ENCODE data around the gene MIPEP.
"Not testable (repeated sequence)": the region's sequence is repeated elsewhere in the genome, so short reads cannot be mapped to it uniquely, and the experiment has no call there.

MIPEP gene

DNA sequence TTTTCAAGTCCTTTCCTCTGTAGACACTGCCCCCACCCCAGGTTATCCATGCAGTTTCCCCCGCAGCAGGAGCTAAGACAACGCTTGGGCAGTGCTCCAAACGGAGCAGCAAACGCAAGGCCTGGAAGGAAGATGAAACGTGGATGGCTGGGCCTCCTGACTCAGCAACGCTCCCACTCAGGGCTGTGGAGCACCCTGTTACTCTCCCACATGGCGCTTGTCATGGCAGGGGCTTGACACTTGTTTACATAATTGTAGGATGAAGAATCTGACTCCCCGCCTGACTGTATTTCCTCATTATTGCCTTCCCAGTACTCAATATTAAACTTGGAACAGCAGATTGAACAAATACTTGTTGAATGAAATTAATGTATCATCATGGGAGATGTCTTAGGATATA, 8.9 kb upstream of the MIPEP start:
- DNase-seq (ENCODE audit: low read depth in 1 of 2, low spot score in 1 of 2), result no peak
- Histone ChIP-seq H3K27me3 (ENCODE audit: insufficient read depth, poor library complexity, severe bottlenecking) (peaks cover 9% of the 10 kb centered on the region), H3K4me3 (replicated peaks; ENCODE audit: insufficient read depth, low read length) (no peak overlapping the region), H3K27ac (replicated peaks) (no peak overlapping the region)
- TF ChIP-seq, protein P1, sequence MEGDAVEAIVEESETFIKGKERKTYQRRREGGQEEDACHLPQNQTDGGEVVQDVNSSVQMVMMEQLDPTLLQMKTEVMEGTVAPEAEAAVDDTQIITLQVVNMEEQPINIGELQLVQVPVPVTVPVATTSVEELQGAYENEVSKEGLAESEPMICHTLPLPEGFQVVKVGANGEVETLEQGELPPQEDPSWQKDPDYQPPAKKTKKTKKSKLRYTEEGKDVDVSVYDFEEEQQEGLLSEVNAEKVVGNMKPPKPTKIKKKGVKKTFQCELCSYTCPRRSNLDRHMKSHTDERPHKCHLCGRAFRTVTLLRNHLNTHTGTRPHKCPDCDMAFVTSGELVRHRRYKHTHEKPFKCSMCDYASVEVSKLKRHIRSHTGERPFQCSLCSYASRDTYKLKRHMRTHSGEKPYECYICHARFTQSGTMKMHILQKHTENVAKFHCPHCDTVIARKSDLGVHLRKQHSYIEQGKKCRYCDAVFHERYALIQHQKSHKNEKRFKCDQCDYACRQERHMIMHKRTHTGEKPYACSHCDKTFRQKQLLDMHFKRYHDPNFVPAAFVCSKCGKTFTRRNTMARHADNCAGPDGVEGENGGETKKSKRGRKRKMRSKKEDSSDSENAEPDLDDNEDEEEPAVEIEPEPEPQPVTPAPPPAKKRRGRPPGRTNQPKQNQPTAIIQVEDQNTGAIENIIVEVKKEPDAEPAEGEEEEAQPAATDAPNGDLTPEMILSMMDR (IDR thresholded peaks at IDR 0.05; ENCODE audit: insufficient read depth, low read length), result no peak
- TF ChIP-seq POLR2AphosphoS5 (IDR thresholded peaks at IDR 0.05; ENCODE audit: low read depth) (no peak), SPI1 (IDR thresholded peaks at IDR 0.05; ENCODE audit: borderline replicate concordance, low read depth) (no peak), GABPA (IDR thresholded peaks at IDR 0.05; ENCODE audit: low read depth) (no peak)
- TF ChIP-seq, protein P2, sequence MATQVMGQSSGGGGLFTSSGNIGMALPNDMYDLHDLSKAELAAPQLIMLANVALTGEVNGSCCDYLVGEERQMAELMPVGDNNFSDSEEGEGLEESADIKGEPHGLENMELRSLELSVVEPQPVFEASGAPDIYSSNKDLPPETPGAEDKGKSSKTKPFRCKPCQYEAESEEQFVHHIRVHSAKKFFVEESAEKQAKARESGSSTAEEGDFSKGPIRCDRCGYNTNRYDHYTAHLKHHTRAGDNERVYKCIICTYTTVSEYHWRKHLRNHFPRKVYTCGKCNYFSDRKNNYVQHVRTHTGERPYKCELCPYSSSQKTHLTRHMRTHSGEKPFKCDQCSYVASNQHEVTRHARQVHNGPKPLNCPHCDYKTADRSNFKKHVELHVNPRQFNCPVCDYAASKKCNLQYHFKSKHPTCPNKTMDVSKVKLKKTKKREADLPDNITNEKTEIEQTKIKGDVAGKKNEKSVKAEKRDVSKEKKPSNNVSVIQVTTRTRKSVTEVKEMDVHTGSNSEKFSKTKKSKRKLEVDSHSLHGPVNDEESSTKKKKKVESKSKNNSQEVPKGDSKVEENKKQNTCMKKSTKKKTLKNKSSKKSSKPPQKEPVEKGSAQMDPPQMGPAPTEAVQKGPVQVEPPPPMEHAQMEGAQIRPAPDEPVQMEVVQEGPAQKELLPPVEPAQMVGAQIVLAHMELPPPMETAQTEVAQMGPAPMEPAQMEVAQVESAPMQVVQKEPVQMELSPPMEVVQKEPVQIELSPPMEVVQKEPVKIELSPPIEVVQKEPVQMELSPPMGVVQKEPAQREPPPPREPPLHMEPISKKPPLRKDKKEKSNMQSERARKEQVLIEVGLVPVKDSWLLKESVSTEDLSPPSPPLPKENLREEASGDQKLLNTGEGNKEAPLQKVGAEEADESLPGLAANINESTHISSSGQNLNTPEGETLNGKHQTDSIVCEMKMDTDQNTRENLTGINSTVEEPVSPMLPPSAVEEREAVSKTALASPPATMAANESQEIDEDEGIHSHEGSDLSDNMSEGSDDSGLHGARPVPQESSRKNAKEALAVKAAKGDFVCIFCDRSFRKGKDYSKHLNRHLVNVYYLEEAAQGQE (IDR thresholded peaks at IDR 0.05; ENCODE audit: insufficient replicate concordance, low read depth), result no peak

DNA sequence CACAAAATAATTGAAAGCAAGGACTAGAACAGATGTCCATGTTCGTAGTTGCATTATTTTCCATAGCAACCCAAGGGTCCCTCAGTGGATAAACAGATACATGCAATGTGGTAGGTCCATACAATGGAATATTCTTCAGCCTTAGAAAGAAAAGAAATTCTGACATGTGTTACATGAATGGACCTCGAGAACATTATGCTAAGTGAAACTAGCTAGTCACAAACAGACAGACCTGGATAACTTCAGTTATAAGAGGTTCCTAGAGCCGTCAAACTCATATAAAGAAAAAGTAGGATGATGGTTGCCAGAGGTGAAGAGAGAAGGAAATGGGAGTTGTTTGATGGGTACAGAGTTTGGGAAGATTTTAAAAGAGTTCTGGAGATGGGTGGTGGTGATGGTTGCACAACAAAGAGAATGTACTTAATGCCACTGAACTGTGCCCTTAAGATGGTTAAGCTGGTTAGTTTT, 8.3 kb upstream of the MIPEP start, which contains the start of gene C1QTNF9B:
TSS of gene C1QTNF9B (minus strand) at position 51 of the 468 bp plus-strand sequence.
- H3K27ac ChIP-seq (replicated peaks); H3K27me3 ChIP-seq (ENCODE audit: insufficient read depth, poor library complexity, severe bottlenecking); H3K4me3 ChIP-seq (replicated peaks; ENCODE audit: insufficient read depth, low read length); DNase-seq (ENCODE audit: low read depth in 1 of 2, low spot score in 1 of 2): not testable (repeated sequence)

DNA sequence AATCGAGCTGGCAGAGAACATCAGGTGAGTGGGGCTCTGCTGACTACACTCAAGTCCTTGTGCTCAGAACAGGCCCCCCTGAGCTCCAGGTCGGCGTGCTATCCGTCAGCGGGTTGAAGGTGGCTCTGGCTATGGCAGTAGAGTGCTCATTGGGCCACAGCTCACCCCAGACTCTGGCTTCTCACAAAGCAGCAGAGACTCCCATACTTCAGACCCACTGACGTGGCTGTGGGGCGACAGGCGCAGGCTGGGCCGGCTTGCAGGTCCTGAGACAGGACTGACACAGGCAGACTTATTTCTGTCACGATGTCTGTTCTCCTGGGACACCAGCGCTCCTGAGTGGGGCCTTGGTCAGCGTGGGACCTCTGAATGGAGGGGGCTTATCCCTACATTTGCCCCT, 5.5 kb upstream of the MIPEP start:
- H3K27me3 ChIP-seq (ENCODE audit: insufficient read depth, poor library complexity, severe bottlenecking); DNase-seq (ENCODE audit: low read depth in 1 of 2, low spot score in 1 of 2); H3K4me3 ChIP-seq (replicated peaks; ENCODE audit: insufficient read depth, low read length); H3K27ac ChIP-seq (replicated peaks): not testable (repeated sequence)

GRCh38 chr13:23893791-23894190, 4.6 kb upstream of the MIPEP start:
- H3K27me3 ChIP-seq (ENCODE audit: insufficient read depth, poor library complexity, severe bottlenecking); DNase-seq (ENCODE audit: low read depth in 1 of 2, low spot score in 1 of 2); H3K27ac ChIP-seq (replicated peaks); H3K4me3 ChIP-seq (replicated peaks; ENCODE audit: insufficient read depth, low read length): not testable (repeated sequence)

DNA sequence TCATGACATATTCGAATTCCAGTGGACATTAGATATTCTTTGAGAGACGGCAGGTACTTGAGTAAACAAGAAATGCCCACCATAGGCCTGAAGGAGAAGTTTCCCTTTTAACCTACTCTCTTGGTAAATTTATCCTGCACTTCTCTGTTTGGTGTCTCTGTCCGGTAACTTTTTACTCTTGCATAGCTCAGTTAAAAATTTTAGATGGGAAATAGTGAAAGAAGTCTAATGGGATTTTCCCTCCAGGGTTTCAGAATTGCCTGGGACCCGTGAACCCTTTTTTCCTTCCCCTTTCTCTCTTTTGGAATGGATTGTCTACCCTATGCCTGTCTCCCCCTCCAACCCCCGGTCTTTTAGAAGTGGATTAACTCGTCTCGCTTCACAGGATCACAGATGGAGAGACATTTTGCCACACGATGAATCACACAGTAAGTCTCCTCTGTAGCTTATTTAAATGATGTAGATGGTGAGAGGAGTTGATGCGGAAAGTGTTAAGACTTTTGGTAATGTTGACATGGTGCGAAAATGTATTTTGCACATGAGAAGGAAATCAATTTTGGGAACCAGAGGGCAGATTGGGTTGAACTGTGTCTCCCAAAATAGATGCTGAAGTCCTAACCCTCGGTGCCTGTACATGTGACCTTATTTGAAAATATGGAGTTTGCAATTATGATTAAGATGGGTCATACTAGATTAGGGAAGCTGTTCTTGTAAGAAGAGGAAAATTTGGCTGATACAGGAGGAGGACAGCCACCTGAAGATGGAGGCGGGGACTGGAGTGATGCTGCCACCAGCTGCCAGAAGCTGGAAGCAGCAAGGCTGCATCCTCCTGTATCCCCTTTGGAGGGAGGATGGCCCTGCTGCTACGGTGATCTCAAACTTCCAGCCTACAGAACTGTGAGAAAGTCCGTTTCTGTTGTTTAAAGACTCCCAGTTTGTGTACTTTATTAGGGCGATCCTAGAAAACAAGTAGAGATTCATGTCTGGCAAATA, 711 bp upstream of the MIPEP start:
- TF ChIP-seq SPI1 (IDR thresholded peaks at IDR 0.05; ENCODE audit: borderline replicate concordance, low read depth) (0 out of 2 replicates have a peak, but pooled peaks have one; percentile 1), GABPA (IDR thresholded peaks at IDR 0.05; ENCODE audit: low read depth) (no peak)
- Histone ChIP-seq H3K27me3 (ENCODE audit: insufficient read depth, poor library complexity, severe bottlenecking) (no peaks in the 10 kb centered on the region), H3K27ac (replicated peaks) (peak overlapping the region; percentile 76), H3K4me3 (replicated peaks; ENCODE audit: insufficient read depth, low read length) (peak overlapping the region; percentile 98)
- DNase-seq (ENCODE audit: low read depth in 1 of 2, low spot score in 1 of 2), result peak in 1 of 2 experiments; percentile 15

DNA sequence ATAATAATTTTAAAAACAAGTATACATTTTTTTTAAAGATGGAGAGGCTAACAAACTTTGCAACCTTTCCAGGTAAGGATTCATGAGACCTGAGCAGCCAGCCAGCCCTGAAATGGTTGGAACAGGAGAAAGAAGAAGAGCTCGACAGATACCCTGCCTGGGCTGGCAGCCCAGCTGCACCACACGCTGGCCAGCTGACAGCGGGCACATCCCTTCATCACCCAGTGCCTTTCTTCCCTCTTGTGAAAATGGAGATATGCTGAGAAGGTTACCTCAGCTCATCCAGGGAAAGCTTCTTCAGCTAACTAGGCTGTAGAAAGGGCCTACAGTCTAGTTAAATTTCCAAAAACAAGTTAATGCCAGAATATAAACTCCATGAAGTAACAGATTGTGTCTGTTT, 4.8 kb downstream of the MIPEP start:
- H3K27me3 ChIP-seq (ENCODE audit: insufficient read depth, poor library complexity, severe bottlenecking); H3K4me3 ChIP-seq (replicated peaks; ENCODE audit: insufficient read depth, low read length); H3K27ac ChIP-seq (replicated peaks); DNase-seq (ENCODE audit: low read depth in 1 of 2, low spot score in 1 of 2): not testable (repeated sequence)

DNA sequence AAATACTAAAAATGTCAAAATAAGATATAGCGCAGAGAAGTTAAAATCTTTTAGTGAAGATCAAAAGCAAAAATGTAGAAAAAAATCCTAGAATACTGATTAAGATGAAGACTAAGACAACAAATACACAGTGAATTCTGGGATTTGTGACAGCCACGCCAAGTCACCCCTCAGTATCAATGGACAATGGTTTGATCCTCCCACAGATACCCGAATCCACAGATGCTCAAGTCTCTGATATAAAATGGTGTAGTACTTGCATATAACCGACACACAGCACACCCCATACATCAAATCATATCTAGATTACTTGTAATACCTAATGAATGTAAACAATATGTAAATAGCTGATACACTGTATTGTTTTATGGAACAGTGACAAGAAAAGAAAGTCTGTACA, 5.9 kb downstream of the MIPEP start:
- Histone ChIP-seq H3K27ac (replicated peaks) (no peak overlapping the region), H3K27me3 (ENCODE audit: insufficient read depth, poor library complexity, severe bottlenecking) (no peaks in the 10 kb centered on the region), H3K4me3 (replicated peaks; ENCODE audit: insufficient read depth, low read length) (no peak overlapping the region)
- TF ChIP-seq, protein P1 (IDR thresholded peaks at IDR 0.05; ENCODE audit: insufficient read depth, low read length), result no peak
- TF ChIP-seq SPI1 (IDR thresholded peaks at IDR 0.05; ENCODE audit: borderline replicate concordance, low read depth) (no peak), GABPA (IDR thresholded peaks at IDR 0.05; ENCODE audit: low read depth) (no peak), POLR2AphosphoS5 (IDR thresholded peaks at IDR 0.05; ENCODE audit: low read depth) (no peak)
- TF ChIP-seq, protein P2 (IDR thresholded peaks at IDR 0.05; ENCODE audit: insufficient replicate concordance, low read depth), result no peak
- no peak for DNase-seq (ENCODE audit: low read depth in 1 of 2, low spot score in 1 of 2)

GRCh38 chr13:23881402-23881800, 7.8 kb downstream of the MIPEP start:
- DNase-seq (ENCODE audit: low read depth in 1 of 2, low spot score in 1 of 2), result not testable (repeated sequence)

More at GRCh38 chr13:23881402-23881800, 7.8 kb downstream of the MIPEP start:
- not testable (repeated sequence) for H3K27me3 ChIP-seq (ENCODE audit: insufficient read depth, poor library complexity, severe bottlenecking); H3K4me3 ChIP-seq (replicated peaks; ENCODE audit: insufficient read depth, low read length); H3K27ac ChIP-seq (replicated peaks)

All from HL-60 (cell line).